ENCODE measurements around the gene MAPK8. TPM values are rescaled to one million over a fixed set of nuclear protein-coding genes. Genes with fewer than 3 reads are reported as not detected.

MAPK8 gene
- total and polyA plus RNA-seq, 9 of the 15 experiments (the other 6 are each of a cell fraction or from before 2014, with no cell fraction given), result 6.4 to 159 (median 71.0) TPM

GRCh38 chr10:48317321-48317990 lies 11.0 kb downstream of the MAPK8 start (continued):
- no peak for TF ChIP-seq POU5F1 (IDR thresholded peaks at IDR 0.05; ENCODE audit: borderline replicate concordance, low read depth, low read length, partially characterized antibody)
- TF ChIP-seq ATF7 (IDR thresholded peaks at IDR 0.05), result no peak
- no peak for TF ChIP-seq ESRRB (CRISPR knock-in tag; IDR thresholded peaks at IDR 0.05; ENCODE audit: borderline replicate concordance)
- TF ChIP-seq PTTG1 (tag; IDR thresholded peaks at IDR 0.05; ENCODE audit: low read depth), result no peak
- no peak for TF ChIP-seq SRSF7 (optimal IDR thresholded peaks at IDR 0.05; ENCODE audit: low read depth, low read length)

GRCh38 chr10:48322017-48322416 lies 15.5 kb downstream of the MAPK8 start:
- H3K9me1 ChIP-seq (ENCODE audit: control insufficient read depth, insufficient read depth, low read length), result no peaks in the 10 kb centered on the region
- H4K20me1 ChIP-seq (replicated peaks; ENCODE audit: control insufficient read depth, insufficient read depth, low read length), result peaks cover 19% of the 10 kb centered on the region
- no peak for TF ChIP-seq OTX1 (CRISPR knock-in tag; IDR thresholded peaks at IDR 0.05)
- TF ChIP-seq STAT6 (CRISPR knock-in tag; IDR thresholded peaks at IDR 0.05), result no peak
- no peak for TF ChIP-seq BDP1 (IDR thresholded peaks at IDR 0.05; ENCODE audit: insufficient read depth, insufficient read length)
- TF ChIP-seq ASH1L (IDR thresholded peaks at IDR 0.05; ENCODE audit: borderline replicate concordance, low read depth, partially characterized antibody), result no peak
- no peak for TF ChIP-seq PATZ1 (CRISPR knock-in tag; IDR thresholded peaks at IDR 0.05; ENCODE audit: borderline replicate concordance)
- TF ChIP-seq ZMIZ1 (IDR thresholded peaks at IDR 0.05; ENCODE audit: low read depth in 2 of 2, low read length in 2 of 2), result no peak
- no peak for TF ChIP-seq SIN3B (IDR thresholded peaks at IDR 0.05; ENCODE audit: low read depth)

More at GRCh38 chr10:48322017-48322416, 15.5 kb downstream of the MAPK8 start:
- 81% methylated on average over 3 of the region's 3 CpGs for WGBS (ENCODE audit: insufficient coverage, low coverage, missing lambda C conversion rate)
- no peak overlapping the region for H3K27ac ChIP-seq (ENCODE audit: extremely low read depth, low read depth, low read length)
- peaks cover 0 to 8% of the 10 kb centered on the region in 2 experiments; a peak in 3 of 5 replicates for H3K4me1 ChIP-seq (replicated peaks in 1 of 2; ENCODE audit: control insufficient read depth in 2 of 2, insufficient read depth in 2 of 2, low read length in 2 of 2)
- in situ Hi-C loops (cut with MboI) (no loop called here), intact Hi-C loops (cut with micrococcal nuclease) (no loop called here)
- no peak overlapping the region for H3K4me2 ChIP-seq (ENCODE audit: insufficient read depth, low read length)
- no peak for DNase-seq (ENCODE audit: extremely low read depth in 1 of 4, low spot score in 3 of 4)
- ATAC-seq, result no peak
- H3K9ac ChIP-seq (ENCODE audit: insufficient read depth in 1 of 2, low read depth in 2 of 2, low read length in 2 of 2), result no peak overlapping the region
- no TSS peak for BruUV-seq (replicated peaks)
- ChIA-PET CTCF (ENCODE audit: low intra/inter-chr PET ratio) (no interaction called here), POLR2A (interaction anchor here (4.5 kb wide), 1 partner anchor 9 kb away, joined by 18 read pairs; no protein-coding TSS in a partner anchor)
- H3K9me3 ChIP-seq (replicated peaks; ENCODE audit: control insufficient read depth, insufficient read depth, low read depth, low read length), result no peaks in the 10 kb centered on the region
- peaks cover 93% of the 10 kb centered on the region for H3K79me2 ChIP-seq (ENCODE audit: control insufficient read depth, insufficient read depth, low read length)
- no peak for FAIRE-seq
- H3K36me3 ChIP-seq (ENCODE audit: control insufficient read depth, insufficient read depth, low read length), result peaks cover 10% of the 10 kb centered on the region; the same call in 1 of the 3 replicates
- H2AFZ ChIP-seq (ENCODE audit: low read depth, low read length), result no peak overlapping the region
- no peaks in the 10 kb centered on the region for H3K27me3 ChIP-seq (ENCODE audit: control insufficient read depth in 2 of 2, insufficient read depth in 2 of 2, low read length in 2 of 2)
- H3K4me3 ChIP-seq, result no peak overlapping the region

Data from K562 (cell line).